AG08395 (cell line): ENCODE results near the gene PCBP4.
"Not testable (repeated sequence)": the region's sequence is repeated elsewhere in the genome, so short reads cannot be mapped to it uniquely, and the experiment has no call there.

Experiments
- DNase-seq: peaks from one replicate; pipeline ENCODE4 v3.0.0; 2012; ENCODE audit warnings: mixed read lengths, low spot score

PCBP4 gene

GRCh38 chr3:51938780-51939425, 28.4 kb downstream of the PCBP4 start:
- DNase-seq: no peak

GRCh38 chr3:51937611-51938450, 29.4 kb downstream of the PCBP4 start:
- no peak for DNase-seq

- DNase-seq: no peak
Measured at GRCh38 chr3:51937014-51937413, 30.2 kb downstream of the PCBP4 start.

GRCh38 chr3:51935886-51936755, 31.1 kb downstream of the PCBP4 start:
- no peak for DNase-seq

- no peak for DNase-seq
Measured at GRCh38 chr3:51934991-51935885, 32.0 kb downstream of the PCBP4 start.

GRCh38 chr3:51934139-51934850, 33.0 kb downstream of the PCBP4 start:
- no peak for DNase-seq

- DNase-seq: no peak
Measured at GRCh38 chr3:51933471-51934138, 33.6 kb downstream of the PCBP4 start.

GRCh38 chr3:51932471-51933370, 34.5 kb downstream of the PCBP4 start:
- DNase-seq: no peak

GRCh38 chr3:51931756-51932155, 35.5 kb downstream of the PCBP4 start:
- no peak for DNase-seq

GRCh38 chr3:51930439-51930838, 36.8 kb downstream of the PCBP4 start:
- DNase-seq: no peak

GRCh38 chr3:51929420-51930003, 37.7 kb downstream of the PCBP4 start:
- peak; percentile 33 for DNase-seq

- not testable (repeated sequence) for DNase-seq
Measured at GRCh38 chr3:51928981-51929380, 38.3 kb downstream of the PCBP4 start.

GRCh38 chr3:51928438-51928837, 38.8 kb downstream of the PCBP4 start:
- no peak for DNase-seq

- DNase-seq: no peak
Measured at GRCh38 chr3:51927061-51927977, 39.9 kb downstream of the PCBP4 start.

- no peak for DNase-seq
Measured at GRCh38 chr3:51921081-51921578, 46.1 kb downstream of the PCBP4 start.

GRCh38 chr3:51916418-51916817, 50.8 kb downstream of the PCBP4 start:
- no peak for DNase-seq

- no peak for DNase-seq
Measured at GRCh38 chr3:51908026-51908425, 59.2 kb downstream of the PCBP4 start.
